Activated gamma-delta T cell (primary cell): Measurements from ENCODE around the gene NCKAP5.

Experiments used
- DNase-seq: peaks from one replicate; lab custom pipeline; 2025; lab: John Stamatoyannopoulos, UW

The NCKAP5 gene

DNA sequence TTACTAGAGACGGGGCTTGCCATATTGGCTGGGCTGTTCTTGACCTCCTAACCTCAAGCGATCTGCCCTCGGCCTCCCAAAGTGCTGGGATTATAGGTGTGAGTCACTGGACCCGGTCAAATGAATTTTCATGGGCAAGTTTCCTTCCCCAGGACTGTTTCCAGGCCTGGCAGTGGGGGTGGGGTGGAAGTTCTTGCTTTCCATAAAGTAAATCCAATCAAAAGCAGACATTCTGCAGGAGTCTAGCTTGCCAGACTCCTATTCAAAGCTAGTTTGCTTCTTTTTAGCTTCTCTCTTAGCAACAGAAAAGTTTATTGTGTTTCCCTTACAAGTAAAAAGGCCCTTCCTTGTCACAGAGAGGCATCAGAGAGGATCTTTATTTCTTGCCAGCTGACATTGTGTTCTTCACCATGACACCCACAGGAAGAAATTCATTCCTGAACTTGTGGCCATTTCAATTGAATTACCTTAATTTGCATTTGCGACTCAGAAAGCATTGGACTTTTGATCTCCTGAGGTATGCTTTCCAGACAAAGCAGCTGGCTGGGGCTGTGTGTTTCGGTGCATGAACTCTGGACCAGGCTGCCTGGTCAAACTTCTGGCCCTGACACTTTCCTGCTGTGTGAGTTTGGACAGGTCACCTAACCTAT is 936.1 kb downstream of the NCKAP5 start:
- DNase-seq, result no peak

DNA sequence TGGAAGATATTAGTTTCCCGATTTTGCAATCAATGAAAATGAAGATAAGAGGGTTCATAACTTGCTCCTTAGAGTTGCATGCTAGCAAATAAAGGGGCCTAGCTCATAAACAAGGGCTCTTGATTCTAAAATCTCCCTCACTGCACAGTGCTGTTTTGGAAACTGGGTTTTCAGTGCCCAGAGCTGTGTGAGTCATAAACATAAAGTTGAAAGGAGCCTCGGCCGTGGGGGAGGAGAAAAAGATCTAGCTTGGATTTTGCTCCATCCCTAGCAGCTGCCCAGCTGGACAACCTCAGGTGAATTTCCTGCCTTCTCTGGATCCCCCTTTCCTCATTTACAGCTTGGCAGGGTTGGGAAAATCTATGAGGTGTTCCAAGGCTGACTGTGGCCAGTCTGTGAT is 940.7 kb downstream of the NCKAP5 start:
- no peak for DNase-seq

DNA sequence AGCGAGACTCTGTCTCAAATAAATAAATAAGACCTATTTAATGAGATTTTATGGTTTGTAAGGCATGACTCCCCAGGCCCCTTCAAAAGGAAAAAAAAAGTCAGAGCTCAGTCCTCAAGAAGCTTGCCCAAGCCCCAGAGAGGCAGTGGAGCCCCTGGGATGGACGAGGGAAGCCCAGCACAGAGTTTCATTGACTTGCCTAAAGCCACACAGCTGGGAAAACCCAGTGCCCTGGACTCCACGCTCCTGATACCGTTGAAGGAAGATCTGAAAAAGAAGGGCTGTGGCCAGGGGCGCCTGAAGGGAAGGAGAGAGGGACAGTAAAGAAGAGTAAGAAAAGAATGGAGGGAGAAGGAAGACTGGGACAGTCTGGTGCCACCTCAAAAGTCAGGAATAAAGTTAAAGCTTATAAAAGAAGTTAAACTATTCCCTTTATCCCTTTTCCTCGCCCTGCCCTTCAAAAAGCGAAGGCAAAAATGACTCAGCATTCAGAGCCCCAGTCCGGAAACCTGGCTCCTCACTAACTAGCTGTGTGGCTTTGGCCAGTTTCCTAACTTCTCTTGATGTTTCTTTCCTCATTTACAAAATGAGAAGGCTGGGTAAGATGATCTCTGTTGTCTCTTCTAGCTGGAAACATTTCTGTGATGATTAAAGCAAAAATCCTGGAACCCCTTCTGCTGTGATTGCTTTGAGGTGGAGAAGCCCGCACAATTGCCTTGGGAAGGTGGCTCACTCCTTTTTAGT is 945.0 kb downstream of the NCKAP5 start:
- DNase-seq, result no peak
